ENCODE results near the gene ASPM.

ASPM gene

DNA sequence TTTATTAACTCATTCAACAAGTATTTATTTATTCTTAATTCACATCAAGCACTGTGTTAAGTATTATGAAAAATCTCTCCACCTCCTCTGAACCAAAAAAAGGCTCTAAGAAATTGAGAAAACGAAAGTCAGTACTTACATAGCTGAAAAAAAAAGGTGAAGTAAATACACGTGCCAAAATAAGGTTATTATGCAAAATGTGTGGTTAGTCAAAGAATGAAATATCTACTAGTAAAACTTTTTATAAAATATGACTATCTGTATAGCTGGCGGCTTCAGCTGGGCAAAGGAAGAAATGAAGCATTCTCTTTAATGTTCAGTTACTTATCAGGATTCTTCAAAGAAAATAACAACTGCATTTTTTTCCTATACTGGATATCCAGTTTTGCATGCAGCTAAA, 35.5 kb upstream of the ASPM start:
- no peak for TF ChIP-seq CTCF (IDR thresholded peaks at IDR 0.05; ENCODE audit: unreplicated experiment in 3 of 3)
- peaks cover 63% of the 10 kb centered on the region for H3K36me3 Mint-ChIP-seq (ENCODE audit: low read depth)
- H3K4me1 Mint-ChIP-seq: no peaks in the 10 kb centered on the region
- H3K27ac Mint-ChIP-seq: no peak overlapping the region
- peaks cover 5% of the 10 kb centered on the region for H3K9me3 Mint-ChIP-seq
- no peaks in the 10 kb centered on the region for H3K27me3 Mint-ChIP-seq (ENCODE audit: low read depth)
- H3K4me3 Mint-ChIP-seq: no peak overlapping the region

DNA sequence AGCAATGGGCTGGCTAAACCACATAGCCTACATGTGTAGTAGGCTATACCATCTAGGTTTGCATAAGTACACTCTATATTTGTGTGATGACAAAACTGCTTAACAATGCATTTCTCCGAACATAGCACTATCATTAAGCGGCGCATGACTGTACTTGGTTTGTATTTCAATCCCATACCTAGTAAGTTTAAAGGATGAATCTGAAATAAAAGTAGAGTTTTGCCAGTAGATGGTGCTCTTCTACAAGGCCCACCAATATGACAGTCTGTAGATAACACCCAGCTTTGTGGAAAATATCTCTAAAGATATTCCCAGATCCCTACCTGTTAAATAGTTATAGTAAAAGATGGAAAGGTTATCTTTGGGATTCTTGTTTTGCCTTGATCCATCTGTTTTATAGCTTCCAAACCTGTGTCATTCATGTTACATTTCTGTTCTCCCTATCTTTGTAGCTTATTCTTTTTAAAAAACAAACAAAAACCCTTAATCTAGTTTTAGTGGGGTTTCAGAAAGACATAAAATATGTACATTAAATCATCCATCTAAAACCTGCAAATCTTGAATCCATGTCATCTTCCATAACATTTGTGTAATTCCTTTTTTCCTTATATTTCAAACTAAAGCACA, 33.9 kb upstream of the ASPM start:
- peaks cover 53% of the 10 kb centered on the region for H3K36me3 Mint-ChIP-seq (ENCODE audit: low read depth)
- H3K9me3 Mint-ChIP-seq: no peaks in the 10 kb centered on the region
- peak; percentile 62 to 74 (median 63) for TF ChIP-seq CTCF (IDR thresholded peaks at IDR 0.05; ENCODE audit: unreplicated experiment in 3 of 3)
- H3K4me3 Mint-ChIP-seq: no peak overlapping the region
- no peaks in the 10 kb centered on the region for H3K27me3 Mint-ChIP-seq (ENCODE audit: low read depth)
- H3K27ac Mint-ChIP-seq: no peak overlapping the region
- H3K4me1 Mint-ChIP-seq: no peaks in the 10 kb centered on the region

DNA sequence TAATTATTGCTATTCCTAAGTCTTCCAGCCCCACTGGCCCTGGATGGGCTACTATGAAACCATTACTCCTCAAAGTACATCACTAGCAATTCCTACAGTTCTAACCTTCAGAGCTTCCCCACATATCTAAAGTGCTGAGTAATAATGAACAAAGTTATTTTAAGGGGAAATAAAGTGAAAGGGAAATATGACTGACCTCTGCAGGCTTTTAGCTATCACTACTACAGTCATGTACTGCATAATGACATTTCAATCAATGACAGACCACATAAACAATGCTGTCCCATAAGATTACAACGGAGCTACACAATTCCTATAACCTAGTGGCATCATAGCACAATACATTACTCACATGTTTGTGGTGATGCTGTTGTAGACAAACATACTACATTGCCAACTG, 32.5 kb upstream of the ASPM start:
- Mint-ChIP-seq H3K27me3 (ENCODE audit: low read depth) (no peaks in the 10 kb centered on the region), H3K36me3 (ENCODE audit: low read depth) (peaks cover 53% of the 10 kb centered on the region), H3K4me3 (no peak overlapping the region), H3K4me1 (no peaks in the 10 kb centered on the region), H3K27ac (no peak overlapping the region), H3K9me3 (no peaks in the 10 kb centered on the region)
- TF ChIP-seq CTCF (IDR thresholded peaks at IDR 0.05; ENCODE audit: unreplicated experiment in 3 of 3): no peak

GRCh38 chr1:197174818-197175217, 28.3 kb upstream of the ASPM start:
- Mint-ChIP-seq H3K36me3 (ENCODE audit: low read depth) (peaks cover 54% of the 10 kb centered on the region), H3K4me1 (peaks cover 7% of the 10 kb centered on the region), H3K27ac (no peak overlapping the region), H3K4me3 (no peak overlapping the region), H3K9me3 (no peaks in the 10 kb centered on the region), H3K27me3 (ENCODE audit: low read depth) (no peaks in the 10 kb centered on the region)
- TF ChIP-seq CTCF (IDR thresholded peaks at IDR 0.05; ENCODE audit: unreplicated experiment in 3 of 3): no peak

DNA sequence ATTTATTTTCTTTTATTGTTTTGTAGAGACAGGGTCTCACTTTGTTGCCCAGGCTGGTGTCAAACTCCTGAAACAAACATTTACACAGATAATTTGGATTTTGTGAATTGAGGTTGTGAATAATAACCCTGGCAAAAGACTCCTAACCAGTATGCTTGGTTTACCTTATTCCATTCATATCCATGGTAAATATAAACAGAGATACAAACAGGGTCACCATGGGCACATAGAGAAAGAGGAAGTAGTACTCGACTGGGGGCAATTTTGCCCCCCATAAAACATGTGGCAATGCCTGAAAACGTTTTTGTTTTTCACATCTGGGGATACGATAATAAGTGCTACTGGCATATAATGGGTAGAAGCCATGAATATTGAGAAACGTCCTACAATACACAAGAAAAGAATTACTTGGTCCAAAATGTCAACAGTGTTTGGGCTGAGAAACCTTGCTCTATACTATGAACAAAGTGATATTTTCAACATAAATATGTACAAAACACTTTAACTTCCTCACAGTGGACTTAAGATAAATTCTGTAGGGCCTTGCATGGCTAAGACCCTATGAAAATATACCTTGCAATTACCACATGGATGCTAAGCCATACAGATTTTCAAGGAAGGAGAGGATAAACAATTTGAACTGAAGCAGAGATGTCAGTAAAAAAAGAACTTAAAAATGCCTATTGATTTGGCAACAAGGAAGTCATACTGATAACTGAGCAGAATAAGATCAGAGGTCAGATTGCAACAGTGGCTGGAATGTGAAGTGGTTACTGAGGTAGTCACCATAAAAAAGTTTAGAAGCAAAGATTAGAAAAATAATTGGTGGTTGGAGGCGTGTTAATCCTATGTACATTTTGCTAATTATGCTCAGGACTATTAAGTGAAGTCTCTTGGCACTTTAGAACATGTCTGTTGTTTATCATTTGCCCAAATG, 27.4 kb upstream of the ASPM start:
- Mint-ChIP-seq H3K4me1 (peaks cover 7% of the 10 kb centered on the region), H3K27ac (no peak overlapping the region), H3K27me3 (ENCODE audit: low read depth) (no peaks in the 10 kb centered on the region), H3K36me3 (ENCODE audit: low read depth) (peaks cover 49% of the 10 kb centered on the region), H3K9me3 (no peaks in the 10 kb centered on the region), H3K4me3 (no peak overlapping the region)
- TF ChIP-seq CTCF (IDR thresholded peaks at IDR 0.05; ENCODE audit: unreplicated experiment in 3 of 3): no peak
